ENCODE data around the gene TMPRSS4.

The TMPRSS4 gene

DNA sequence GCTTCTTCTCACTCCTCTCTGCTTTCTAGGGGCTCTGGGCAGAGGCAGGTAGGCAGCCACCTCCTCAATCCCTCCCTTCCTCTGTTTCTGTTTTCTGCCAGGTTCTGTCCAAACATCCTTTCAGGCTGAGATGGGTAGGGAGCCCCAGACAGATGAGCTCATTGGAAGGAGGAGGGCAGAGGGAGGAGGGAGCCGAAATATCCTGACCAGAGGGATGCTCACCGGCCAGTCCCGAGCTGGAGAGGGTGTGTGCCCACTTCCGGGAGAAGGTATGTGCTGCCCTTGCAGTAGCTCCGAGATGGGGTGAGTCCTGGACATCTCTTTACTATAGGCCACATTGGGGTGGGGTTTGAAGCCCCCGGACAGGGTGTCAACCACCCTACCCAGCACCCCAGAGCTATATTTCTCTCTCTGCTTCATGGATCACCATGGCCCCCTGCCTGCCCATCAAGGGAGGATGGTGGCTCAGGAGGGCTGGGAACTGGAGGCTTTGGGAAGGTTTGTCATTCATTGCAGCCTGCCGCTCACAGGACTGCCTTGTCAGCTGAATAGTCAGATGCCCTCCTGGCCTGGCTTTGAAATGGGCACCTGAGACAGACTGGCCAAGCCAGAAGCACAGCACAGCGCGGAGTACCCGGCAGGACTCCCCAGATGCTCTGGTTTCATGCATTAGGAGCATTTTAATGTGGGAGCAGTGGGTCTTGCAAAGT, 80.5 kb downstream of the TMPRSS4 start:
- no peak for DNase-seq

DNA sequence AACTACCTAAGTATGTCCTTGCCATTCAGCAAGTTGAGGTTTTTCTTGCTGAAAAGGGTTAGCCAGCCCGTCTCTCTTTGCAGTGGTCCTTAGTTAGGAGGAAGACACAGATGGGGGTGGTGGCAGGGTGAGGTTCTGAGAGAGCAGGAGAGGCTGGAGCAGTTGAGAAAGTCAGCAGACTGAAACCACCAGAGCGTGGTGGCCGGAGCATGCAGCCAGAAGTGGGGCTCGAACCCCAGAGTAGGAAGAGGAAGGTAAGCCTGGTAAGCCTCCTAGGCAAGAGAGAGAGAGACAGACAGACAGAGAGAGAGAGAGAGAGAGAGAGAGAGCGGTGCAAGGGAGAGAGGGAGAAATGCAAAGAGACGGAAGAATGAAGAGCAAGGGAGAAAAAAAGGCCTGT, 84.9 kb downstream of the TMPRSS4 start:
- DNase-seq, result no peak

GRCh38 chr11:118162846-118163245, 86.0 kb downstream of the TMPRSS4 start:
- no peak for DNase-seq

DNA sequence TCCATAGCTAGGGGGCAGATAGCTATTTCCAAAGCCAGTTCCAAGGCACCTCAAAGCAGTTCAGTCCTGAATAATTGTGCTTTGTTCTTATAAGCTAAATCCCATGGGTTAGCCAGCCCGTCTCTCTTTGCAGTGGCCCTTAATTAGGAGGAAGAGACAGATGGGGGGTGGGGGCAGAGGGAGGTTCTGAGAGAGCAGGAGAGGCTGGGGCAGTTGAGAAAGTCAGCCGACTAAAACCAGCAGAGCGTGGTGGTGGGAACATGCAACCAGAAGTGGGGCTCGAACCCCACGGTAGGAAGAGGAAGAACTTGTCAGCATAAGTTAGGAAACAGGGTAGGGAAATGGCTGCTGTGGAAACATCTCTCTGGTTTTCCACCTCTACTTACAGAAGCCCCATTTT, 86.6 kb downstream of the TMPRSS4 start:
- DNase-seq, result no peak

DNA sequence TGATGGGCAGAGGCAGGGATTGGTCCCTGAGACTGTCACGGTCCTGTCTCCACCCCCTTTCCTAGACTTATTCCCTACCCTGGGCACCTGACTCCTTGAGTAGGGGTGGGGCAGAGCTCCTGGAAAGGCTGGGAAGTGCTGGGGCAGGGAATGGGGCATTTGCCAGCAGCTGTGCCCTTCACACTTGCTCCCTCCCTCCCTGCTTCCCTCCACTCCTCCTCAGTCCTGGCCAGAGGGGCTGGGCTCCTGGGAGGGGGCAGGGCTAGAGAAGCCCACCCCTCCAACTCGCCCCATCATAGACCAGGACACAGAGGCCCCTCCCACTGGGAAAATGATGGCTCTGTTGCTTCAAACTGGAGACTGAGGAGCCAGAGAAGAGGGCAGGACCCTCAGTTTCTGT, 88.0 kb downstream of the TMPRSS4 start:
- DNase-seq, result no peak

DNA sequence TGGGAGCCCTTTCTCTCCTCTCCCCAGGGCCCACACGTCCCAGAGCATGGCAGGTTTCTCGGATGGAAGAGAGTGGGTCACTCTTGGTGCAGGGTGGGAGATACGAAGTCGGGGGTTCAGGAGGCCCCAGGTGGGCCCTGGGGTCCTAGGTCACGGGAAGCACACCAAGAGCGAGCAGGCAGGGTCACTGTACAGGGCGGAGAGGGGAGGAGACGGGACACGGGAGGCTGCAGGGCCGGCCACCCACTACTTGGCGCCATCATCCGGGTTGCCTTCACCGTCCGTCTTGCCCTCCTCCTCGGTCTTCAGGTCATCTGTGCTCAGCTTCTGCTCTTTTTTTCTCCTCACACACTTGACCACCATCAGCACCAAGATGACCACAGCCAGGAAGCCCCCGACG, 89.8 kb downstream of the TMPRSS4 start:
- DNase-seq, result no peak

- DNase-seq, result no peak
Observed at GRCh38 chr11:118167253-118167652, 90.4 kb downstream of the TMPRSS4 start.

DNA sequence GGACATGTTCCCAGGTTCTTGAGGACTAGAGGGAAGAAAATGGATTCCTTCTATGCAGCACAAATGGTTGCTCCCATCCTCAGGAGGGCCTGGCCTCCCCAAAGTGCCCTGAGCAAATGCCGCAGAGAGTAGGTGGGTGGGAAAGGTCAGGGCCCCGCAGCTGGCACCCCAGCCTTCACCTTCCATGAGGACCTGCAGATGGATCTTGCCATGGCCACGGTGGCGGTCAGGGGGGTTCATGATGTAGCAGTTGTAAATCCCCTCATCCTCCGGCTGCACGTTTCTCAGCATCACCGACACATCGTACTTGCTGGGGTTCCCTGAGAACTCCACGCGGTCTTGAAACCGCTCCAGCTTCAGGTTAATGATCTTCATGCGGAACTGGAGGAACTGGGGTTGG, 91.0 kb downstream of the TMPRSS4 start:
- no peak for DNase-seq

GRCh38 chr11:118168316-118168715, 91.4 kb downstream of the TMPRSS4 start:
- DNase-seq, result no peak

DNA sequence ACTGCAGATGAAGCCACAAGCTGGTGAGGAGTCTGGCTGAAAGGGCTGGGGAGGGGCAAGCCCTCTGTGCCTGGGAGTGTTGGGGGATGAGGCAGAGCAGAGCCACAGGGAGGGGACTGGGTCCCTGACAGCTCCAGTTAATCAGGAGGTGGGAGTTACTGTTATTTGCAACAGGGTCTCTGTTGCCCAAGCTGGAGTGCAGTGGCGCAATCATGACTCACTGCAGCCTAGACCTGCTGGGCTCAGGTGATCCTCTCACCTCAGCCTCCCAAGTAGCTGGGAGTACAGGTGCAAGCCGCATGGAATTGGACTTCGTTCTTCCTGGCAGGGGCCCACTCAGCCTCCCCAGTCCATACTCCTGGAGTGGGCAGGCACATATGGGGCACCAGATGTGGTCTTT, 91.9 kb downstream of the TMPRSS4 start:
- no peak for DNase-seq

DNA sequence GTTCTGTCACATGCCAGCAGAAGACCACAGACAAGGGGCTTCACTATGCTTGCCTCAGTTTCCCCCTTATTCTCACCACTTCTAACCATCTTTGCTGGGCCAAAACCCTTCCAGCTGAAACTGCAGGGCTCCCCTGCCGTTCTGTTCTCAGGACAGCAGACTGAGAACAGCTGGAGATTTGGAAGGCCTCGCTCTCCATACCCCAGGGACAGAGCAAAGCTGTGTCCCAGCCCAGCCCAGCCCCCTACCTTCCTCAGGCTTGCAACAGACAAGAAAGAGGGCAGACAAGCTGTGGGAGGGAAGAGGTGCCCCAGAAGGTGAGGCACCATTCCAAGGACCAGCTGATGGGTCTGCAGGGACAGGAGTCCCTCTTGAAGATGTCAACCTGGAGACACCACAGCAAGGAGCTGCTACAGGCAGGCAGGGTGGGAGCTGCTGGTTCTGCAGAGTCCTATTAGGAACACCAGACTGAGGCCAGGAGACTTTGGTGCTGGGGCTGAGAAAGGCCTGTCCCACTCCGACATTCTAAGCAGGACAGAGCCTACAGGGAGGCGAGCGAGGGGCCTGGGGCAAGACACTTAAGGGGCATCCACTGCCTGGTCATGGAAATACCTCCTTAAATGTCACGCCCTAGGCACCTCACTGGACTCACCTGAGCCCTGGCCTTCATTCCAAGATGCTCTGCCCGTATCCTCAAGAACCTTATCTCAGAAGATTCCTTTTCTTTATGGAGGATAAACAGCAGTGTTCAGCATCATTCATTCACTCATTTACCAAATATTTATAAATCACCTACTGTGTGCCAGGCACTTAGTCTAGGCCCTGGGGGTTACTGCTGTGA, 92.6 kb downstream of the TMPRSS4 start:
- no peak for DNase-seq

GRCh38 chr11:118170231-118170630, 93.4 kb downstream of the TMPRSS4 start:
- no peak for DNase-seq

DNA sequence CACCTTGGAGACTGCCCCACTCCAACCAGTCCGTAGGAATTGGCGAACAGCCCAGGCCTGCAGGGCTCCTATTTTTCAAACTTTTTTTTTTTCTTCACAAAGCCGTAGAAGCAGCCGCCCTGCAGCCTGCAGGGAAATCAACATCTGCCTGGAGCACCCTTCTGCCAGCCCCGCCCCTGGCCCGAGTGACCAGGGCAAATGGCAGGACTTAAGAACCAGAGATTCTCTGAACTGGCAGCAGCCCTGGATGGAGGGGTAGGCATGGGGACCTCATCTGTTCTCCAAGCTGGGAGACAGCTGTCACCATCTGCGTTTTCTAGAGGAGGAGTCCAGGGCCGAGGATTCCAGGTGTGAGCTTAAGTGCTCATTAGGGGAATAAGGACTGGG, 94.0 kb downstream of the TMPRSS4 start:
- DNase-seq, result no peak

Measured in amniotic stem cell (primary cell).